ENCODE measurements around the gene CNTNAP5. TPM values are rescaled to one million over a fixed set of nuclear protein-coding genes. Genes with fewer than 3 reads are reported as not detected.

The CNTNAP5 gene
- total RNA-seq, 1 donor from 2014 or later = not detected

DNA sequence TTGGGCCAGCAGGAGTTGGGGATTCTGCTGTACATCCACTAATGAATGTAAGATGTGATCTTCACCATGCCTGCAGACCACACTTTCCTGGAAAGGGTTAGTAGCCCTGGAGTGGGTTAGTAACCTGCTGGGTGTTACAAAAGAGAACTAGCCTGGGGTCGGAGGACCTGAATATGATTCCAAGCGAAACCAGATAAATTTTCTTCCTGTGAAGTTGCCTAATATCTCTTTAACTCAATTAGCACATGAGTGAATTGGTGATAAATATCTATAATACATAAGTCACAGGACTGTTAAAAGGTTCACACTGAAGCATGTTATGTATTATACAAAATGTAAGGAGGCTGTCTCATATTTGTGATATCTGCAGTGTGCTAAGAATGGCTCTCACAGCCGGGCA is 291.0 kb downstream of the CNTNAP5 start:
- H3K27me3 ChIP-seq (ENCODE audit: control insufficient read depth, insufficient read depth, low read length) = no peaks in the 10 kb centered on the region
- no peaks in the 10 kb centered on the region for H3K36me3 ChIP-seq (ENCODE audit: control insufficient read depth, insufficient read depth, low read length)
- no peak overlapping the region for H3K4me3 ChIP-seq (ENCODE audit: low read depth, low read length)
- DNase-seq (ENCODE audit: low read depth) = no peak
- TF ChIP-seq, protein P1, sequence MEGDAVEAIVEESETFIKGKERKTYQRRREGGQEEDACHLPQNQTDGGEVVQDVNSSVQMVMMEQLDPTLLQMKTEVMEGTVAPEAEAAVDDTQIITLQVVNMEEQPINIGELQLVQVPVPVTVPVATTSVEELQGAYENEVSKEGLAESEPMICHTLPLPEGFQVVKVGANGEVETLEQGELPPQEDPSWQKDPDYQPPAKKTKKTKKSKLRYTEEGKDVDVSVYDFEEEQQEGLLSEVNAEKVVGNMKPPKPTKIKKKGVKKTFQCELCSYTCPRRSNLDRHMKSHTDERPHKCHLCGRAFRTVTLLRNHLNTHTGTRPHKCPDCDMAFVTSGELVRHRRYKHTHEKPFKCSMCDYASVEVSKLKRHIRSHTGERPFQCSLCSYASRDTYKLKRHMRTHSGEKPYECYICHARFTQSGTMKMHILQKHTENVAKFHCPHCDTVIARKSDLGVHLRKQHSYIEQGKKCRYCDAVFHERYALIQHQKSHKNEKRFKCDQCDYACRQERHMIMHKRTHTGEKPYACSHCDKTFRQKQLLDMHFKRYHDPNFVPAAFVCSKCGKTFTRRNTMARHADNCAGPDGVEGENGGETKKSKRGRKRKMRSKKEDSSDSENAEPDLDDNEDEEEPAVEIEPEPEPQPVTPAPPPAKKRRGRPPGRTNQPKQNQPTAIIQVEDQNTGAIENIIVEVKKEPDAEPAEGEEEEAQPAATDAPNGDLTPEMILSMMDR (IDR thresholded peaks at IDR 0.05; ENCODE audit: insufficient read depth, low read length, poor library complexity, severe bottlenecking) = no peak

GRCh38 chr2:124316881-124317605 is 292.0 kb downstream of the CNTNAP5 start:
- Histone ChIP-seq H3K27me3 (ENCODE audit: control insufficient read depth, insufficient read depth, low read length) (no peaks in the 10 kb centered on the region), H3K36me3 (ENCODE audit: control insufficient read depth, insufficient read depth, low read length) (no peaks in the 10 kb centered on the region), H3K4me3 (ENCODE audit: low read depth, low read length) (no peak overlapping the region)
- no peak for DNase-seq (ENCODE audit: low read depth)
- TF ChIP-seq, protein P1 (IDR thresholded peaks at IDR 0.05; ENCODE audit: insufficient read depth, low read length, poor library complexity, severe bottlenecking) = no peak

GRCh38 chr2:124317628-124318027 is 292.5 kb downstream of the CNTNAP5 start:
- Histone ChIP-seq H3K4me3 (ENCODE audit: low read depth, low read length) (no peak overlapping the region), H3K27me3 (ENCODE audit: control insufficient read depth, insufficient read depth, low read length) (no peaks in the 10 kb centered on the region), H3K36me3 (ENCODE audit: control insufficient read depth, insufficient read depth, low read length) (no peaks in the 10 kb centered on the region)
- DNase-seq (ENCODE audit: low read depth) = no peak
- TF ChIP-seq, protein P1 (IDR thresholded peaks at IDR 0.05; ENCODE audit: insufficient read depth, low read length, poor library complexity, severe bottlenecking) = no peak

- H3K27me3 ChIP-seq (ENCODE audit: control insufficient read depth, insufficient read depth, low read length) = no peaks in the 10 kb centered on the region
- H3K36me3 ChIP-seq (ENCODE audit: control insufficient read depth, insufficient read depth, low read length) = no peaks in the 10 kb centered on the region
- TF ChIP-seq, protein P1 (IDR thresholded peaks at IDR 0.05; ENCODE audit: insufficient read depth, low read length, poor library complexity, severe bottlenecking) = no peak
- H3K4me3 ChIP-seq (ENCODE audit: low read depth, low read length) = no peak overlapping the region
- DNase-seq (ENCODE audit: low read depth) = no peak
Measured at GRCh38 chr2:124318913-124319312, 293.8 kb downstream of the CNTNAP5 start.

DNA sequence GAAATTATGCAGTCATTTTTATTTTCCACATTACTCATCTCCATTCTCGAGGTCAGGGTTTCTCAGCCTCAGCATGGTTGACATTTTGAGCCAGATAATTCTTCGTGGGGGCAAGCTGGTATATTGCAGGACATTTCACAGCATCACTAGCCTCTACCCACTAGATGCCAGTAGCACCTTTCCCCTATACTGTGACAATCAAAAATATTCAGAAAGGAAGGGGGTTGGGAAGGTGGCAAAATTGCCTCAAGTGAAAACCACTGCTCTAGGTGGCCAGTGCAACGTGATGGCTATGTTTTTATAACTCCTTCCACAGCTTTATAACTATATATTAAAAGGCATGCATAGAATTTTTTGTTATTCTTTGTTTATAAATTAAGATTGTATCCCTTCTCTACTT is 294.5 kb downstream of the CNTNAP5 start:
- no peak for DNase-seq (ENCODE audit: low read depth)
- Histone ChIP-seq H3K36me3 (ENCODE audit: control insufficient read depth, insufficient read depth, low read length) (no peaks in the 10 kb centered on the region), H3K4me3 (ENCODE audit: low read depth, low read length) (no peak overlapping the region), H3K27me3 (ENCODE audit: control insufficient read depth, insufficient read depth, low read length) (no peaks in the 10 kb centered on the region)
- TF ChIP-seq, protein P1 (IDR thresholded peaks at IDR 0.05; ENCODE audit: insufficient read depth, low read length, poor library complexity, severe bottlenecking) = no peak

Data from kidney epithelial cell (primary cell).